Measurements from ENCODE around the gene UBE4B.

UBE4B gene

DNA sequence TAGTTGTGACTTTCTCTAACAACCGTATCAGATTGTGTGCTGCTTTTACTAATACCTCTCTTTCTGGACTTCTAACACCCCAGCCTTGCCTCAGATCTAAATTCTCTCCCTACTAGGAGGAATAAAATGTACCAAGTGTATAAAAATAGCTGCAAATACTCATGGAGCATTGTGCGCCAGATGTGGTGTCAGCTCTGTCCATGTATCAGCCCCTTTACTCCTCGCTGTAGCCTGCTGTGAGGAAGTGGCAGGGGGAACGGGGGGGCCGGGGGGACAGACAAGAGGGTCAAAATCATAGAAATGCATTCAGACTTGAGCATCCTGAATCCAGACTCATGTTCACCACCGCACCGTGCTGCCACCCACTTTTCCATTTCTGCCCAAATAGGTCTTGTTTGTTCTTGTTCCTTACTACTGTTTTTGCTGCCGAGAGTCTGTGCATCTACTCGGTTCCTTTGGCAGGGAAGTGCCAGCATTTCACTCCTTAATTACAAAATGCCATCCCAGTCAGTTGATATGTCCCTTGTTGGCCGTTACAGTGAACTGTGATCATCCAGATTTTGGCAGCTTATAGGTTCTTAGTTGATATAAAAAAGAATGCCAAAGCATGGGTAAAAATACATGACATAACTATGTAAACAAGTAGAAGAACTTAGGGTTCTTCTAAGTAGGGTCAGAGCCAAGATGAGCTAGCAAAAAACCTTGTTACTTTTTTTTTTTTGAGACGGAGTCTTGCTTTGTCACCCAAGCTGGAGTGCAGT, 76.4 kb downstream of the UBE4B start:
- DNase-seq (ENCODE audit: low spot score) (no peak), FAIRE-seq (no peak)

DNA sequence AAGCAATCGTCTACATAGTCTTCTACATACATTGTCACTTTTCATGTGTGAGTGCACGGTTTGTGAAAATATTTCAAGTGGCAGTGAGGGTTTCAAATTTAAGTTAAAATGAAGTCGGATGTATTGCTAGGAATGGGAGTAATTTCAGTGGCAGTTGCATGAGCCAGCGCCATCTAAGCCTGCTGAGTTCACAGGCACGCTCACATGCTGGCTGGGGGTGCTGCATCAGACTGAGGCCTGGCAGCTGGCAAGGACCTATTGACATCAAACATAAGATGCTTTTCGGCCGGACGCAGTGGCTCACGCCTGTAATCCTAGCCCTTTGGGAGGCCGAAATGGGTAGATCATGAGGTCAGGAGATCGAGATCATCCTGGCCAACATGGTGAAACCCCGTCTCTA, 80.7 kb downstream of the UBE4B start:
- DNase-seq (ENCODE audit: low spot score), result no peak
- no peak for FAIRE-seq

DNA sequence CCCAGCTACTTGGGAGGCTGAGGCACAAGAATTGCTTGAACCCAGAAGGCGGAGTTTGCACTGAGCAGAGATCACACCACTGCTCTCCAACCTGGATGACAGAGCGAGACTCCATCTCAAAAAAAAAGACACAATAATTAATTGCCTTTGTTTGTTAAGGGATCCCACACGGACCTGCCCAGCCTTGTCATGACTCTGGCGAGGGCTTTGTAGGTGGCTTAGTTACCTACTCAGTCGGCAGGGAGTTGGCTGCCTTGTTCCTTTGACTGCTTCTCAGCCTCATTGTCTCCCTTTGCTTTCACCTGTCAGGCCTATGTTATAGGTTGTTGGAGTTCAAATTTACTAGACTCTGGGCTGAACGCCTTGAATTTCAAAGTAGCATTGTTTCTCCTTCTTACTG, 82.0 kb downstream of the UBE4B start:
- no peak for DNase-seq (ENCODE audit: low spot score)
- no peak for FAIRE-seq

DNA sequence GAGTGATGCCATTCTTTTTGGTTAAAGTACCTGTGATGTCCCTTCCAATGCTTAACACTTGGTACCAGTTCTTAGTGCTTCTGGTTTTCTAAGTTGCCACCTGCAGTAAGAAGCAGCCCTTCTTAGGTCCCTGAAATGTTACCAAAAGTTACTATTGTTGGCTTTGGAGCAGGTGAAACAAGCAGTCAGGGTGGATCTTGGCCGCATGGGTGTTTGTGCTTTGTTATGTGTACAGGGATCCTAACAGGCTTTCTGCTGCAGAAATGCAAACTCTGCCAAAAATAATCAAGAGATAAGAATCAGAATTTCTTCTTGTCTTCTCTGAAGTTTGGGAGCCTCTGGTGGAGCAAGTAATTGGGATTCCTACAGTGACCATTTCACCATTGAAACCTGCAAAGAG, 84.4 kb downstream of the UBE4B start:
- no peak for DNase-seq (ENCODE audit: low spot score)
- FAIRE-seq, result no peak

DNA sequence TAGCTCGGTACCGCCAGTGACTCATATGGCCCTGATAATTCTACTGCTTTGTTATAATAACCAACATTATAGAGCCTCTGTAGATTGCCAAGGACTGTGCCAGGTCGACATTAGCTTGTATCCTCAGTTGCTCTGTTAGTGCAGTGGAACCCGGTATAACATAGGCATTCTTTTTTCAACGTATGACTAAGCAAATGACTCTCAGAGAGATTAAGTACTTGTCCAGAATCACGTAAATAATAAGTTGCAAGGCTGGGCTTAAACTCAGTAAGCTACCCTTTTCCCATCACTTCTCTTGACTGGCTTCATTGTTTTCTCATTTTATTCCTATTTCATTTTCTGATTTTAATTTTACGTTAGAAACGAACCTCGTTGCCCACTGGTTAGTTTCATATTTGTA, 85.1 kb downstream of the UBE4B start:
- FAIRE-seq, result no peak
- DNase-seq (ENCODE audit: low spot score), result no peak

DNA sequence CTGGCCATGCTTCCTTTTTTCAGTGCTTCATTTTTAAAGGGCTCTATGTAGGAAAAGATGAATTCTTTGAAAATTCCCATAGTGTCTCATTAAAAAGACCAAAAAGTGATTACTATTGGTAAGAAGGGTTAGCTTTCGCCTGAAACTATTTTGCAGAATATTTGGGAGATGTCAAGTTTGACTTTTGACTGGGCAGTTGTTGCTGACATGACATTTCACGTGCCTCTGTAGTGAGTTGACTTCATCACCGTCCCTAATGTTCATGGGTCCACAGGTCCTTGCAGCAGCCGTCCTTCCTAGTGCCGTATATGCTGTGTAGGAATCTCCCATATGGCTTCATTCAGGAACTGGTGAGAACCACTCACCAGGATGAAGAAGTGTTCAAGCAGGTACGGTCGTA, 88.9 kb downstream of the UBE4B start:
- DNase-seq (ENCODE audit: low spot score) (no peak), FAIRE-seq (no peak)

DNA sequence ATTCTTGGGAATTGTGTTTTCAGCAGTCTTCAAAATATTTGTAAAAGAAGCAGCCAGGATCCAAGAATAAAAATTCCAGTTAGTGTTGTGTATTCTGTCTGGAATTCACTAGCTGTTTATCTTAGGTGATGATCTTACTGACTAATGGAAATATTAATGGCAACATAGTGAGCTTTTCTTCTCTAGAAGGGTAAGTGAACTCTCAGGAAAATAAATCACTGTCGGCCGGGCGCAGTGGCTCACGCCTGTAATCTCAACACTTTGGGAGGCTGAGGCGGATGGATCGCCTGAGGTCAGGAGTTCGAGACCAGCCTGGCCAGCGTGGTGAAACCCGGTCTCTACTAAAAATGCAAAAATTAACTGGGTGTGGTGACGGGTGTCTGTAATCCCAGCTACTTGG, 90.2 kb downstream of the UBE4B start:
- DNase-seq (ENCODE audit: low spot score) (no peak), FAIRE-seq (no peak)

DNA sequence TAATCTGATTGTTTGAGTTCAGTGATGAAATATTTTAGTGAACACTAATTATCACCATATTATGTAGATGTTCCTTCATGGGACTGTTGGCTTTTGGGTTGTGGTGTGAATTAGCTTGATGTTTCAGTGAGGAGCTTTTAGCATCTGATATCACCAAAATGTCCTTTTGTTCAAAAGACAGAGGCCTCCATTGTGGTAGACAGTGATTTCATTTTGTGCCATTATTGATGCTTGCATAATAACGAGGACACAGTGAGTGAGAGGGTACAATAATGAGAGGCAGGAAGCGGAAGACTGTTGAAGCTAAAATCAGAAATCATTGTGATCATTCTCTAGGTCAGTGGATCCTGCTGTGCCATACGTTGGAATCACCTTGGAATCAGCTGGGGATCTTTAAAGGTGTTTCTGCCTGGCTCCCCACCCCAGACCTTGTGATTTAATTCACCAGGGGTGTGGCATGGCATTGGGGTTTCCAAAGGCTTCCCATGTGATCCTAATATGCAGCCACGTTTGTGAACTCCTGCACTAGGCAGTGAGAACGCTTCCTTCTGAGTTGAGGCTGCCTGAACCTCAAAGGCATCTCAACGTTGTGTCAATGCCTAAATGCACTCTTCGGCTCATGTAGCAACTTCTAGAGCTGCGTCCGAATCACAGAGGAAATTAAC, 95.5 kb downstream of the UBE4B start:
- no peak for FAIRE-seq
- DNase-seq (ENCODE audit: low spot score), result no peak

DNA sequence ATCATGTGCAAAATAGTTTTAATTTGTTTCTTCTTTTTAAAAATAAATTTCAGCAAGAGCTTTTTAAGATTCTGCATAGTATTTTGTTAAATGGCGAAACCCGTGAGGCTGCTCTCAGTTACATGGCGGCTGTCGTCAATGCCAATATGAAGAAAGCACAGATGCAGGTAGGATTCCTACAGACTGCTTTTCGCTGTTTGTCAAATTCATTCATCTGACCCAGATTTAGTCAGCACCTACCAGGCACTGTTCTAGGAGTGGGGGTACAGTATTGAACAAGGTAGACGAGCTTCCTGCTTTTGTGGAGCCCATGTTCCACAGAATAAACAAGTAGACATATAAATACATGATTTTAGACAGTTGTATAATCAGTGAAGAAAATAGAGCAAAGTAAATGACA, 99.6 kb downstream of the UBE4B start:
- DNase-seq (ENCODE audit: low spot score) (no peak), FAIRE-seq (no peak)

DNA sequence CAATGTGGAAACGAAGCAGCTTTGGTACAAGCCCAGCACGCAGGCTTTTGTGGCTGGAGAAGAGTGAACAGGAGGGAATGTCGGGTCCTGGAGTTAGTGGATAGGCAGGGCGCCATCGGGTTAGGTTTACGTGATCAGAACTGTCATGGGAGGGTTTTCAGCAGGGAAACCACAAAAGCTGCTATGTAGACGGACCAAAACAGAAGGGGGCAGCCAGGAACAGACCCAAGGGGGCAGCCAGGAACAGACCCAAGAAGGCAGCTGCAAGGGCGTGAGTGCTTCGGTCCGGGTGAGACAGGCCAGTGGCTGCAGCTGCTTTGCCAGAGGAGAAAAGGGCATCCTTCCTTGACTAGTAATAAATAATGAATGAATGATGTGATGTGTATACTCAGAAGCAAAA, 100.1 kb downstream of the UBE4B start:
- FAIRE-seq (no peak), DNase-seq (ENCODE audit: low spot score) (no peak)

DNA sequence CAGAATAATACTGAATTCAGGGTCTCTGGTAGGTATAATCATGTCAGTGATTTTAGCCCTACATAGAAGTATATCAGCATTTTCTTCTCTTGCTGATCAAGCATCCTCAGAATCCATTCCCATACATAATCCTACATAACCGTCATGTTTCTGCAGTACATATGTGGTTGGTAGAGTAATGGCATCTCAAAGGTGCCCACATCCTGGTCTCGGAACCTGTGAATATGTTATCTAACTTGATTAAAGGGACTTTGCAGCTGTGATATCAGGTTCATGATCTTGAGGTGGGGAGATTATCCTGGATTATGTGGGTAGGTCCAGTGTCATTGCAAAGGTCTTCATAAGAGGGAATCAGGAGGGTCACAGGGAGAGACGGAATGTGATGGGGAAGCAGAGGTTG, 108.2 kb downstream of the UBE4B start:
- DNase-seq (ENCODE audit: low spot score) (no peak), FAIRE-seq (no peak)

DNA sequence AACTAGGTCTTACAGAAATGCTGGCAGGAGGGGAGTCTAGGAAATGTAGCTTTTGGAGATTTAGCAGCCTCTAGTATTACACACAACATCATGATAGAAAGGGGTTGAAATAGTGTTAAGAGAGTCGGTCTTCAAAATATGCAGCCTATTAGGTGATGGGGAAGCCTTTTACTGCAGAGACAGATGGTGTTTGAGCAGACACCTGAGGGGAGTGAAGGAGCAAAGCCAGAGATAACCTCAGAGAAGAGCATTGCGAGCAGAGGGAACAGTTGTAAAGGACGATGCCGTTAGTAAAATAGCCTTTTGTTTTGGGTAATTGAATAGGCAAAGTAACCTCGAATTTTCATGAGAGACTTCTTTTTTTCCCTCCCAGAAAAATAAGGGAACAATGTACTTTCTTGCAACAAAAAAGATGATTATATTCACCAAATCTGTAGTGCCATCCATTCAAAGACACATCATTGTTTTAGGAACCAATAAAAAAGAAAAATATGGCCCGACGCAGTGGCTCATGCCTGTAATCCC, 111.3 kb downstream of the UBE4B start:
- FAIRE-seq, result no peak
- no peak for DNase-seq (ENCODE audit: low spot score)

DNA sequence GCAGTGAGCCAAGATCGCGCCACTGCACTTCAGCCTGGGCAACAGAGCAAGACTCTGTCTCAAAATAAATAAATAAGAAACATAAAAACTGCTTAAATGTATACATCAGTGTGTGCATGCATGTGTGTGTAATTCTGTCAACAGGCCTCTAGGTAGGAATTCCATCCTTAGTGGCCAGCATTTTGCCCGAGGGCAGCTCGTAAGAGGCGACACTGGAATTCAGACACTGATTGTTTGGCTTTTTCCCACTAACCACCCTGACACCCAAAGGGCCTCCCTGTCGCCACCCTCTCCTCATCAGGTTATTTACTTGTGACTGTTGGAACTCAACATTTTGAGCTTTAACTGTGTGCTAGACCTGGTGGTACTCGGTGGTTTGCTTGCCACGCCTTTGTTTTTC, 113.6 kb downstream of the UBE4B start:
- FAIRE-seq (no peak), DNase-seq (ENCODE audit: low spot score) (no peak)

DNA sequence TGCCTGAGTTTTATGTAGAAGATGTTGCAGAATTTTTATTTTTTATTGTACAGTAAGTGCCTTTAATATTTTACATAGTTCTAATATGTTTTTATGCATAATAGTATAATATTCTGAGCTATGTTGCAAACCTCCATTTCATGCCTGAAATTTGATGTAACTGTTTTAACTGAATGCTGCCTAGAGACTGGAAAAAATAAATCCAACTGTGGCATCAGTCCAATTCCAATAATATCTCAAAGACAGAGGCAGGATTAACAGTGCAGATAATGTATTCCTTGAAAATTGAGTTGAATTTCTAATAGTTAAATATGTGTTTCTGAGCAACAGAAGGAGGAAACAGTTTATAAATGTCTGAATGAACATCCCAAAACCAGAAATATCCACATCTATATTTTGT, 116.5 kb downstream of the UBE4B start:
- DNase-seq (ENCODE audit: low spot score) (peak; percentile 3), FAIRE-seq (no peak)

DNA sequence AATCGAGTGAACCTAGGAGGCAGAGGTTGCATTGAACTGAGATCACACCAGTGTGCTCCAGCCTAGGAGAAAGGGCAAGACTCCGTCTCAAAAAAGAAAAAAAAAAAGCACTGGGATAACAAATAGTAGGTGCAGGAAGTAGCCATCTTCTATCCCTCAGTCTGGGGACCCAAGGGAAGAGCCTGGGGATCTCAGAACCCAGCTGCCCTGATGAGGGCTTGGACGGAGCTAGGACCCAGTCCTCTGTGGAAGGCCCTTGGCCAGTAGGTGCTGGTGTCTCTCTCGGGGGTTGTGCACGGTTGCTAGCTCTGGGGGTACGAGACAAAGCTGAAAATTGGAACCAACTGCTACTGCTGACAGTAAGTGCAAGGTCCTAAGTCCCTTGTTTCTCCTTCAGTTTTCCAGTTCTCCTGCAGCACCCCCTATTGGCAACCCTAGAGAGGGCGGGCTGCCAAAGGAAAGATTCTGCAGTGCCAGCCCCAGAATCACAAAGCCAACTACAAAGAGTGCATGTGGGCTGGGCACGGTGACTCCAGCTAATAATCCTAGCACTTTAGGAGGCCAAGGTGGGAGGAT, 120.0 kb downstream of the UBE4B start:
- no peak for FAIRE-seq
- peak; percentile 35 for DNase-seq (ENCODE audit: low spot score)

DNA sequence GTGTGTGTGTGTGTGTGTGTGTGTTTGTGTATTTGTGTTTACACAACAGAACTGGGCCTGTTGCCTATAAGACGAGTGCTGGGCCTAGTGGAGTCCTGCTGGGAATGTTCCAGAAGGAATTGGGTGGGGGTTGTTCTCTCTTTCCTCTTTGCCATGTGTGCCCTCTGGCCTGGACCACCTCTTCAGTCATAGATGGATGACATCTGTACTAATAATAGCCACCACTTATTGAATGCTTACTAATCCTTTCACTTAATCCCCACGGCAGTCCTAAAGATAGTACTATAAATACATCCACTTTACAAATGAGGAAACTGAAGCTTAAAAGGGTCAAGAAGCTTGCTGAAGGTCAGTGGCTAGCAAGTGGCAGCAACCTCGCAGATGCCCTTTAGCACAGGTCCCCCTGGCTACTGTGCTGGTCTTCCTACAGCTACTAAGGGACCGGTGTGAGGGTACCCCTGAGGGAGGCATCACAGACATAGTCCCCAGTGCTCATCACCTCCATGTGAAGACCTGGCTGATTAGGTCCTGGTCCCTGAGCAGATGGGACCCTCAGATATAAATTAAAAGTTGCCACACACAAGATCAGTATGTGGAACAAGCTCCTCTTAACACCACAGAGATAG, 122.4 kb downstream of the UBE4B start:
- FAIRE-seq, result no peak
- DNase-seq (ENCODE audit: low spot score), result no peak

DNA sequence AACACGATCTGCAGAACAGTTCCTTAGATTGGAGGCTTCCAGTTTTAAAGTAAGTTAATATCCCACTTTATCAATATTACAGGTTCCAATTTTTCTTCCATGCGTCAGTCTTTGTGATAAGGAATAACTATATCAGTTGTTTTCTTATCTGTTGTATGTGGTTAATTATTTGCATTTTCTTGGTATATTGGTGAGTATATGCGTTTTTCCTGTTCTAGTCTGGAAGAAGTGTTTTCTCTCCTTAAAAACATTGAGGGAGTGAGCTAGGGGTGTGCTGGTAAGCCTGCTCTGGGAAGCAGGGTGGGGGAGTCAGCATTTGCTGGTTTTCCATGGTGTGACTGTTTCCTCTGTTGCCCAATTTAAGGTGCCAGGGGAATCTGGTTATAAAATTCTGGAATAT, 127.4 kb downstream of the UBE4B start:
- DNase-seq (ENCODE audit: low spot score) (no peak), FAIRE-seq (no peak)

DNA sequence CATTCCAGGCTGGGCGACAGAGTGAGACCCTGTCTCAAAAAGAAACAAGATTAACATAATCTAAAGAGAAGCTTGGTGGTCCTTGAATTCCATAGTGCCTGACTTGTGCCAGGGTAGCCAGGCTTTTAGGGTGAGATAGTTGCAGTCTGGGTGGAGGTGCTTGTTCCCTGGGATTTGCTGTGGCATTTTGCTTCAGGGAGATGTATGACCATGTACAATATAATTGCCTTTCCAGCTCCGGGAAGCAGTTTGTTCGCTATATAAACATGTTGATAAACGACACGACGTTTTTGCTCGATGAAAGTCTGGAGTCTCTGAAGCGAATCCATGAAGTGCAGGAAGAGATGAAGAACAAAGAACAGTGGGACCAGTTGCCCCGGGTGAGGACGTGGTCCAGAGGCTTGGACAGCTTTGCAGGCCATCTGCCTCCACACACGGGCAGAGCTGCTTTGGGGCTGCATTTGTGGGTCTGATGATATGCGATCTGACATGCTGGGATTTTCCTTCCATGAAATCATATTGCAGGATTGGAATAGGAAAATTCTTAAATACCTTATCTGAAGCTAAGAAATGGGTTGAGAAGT, 128.2 kb downstream of the UBE4B start:
- no peak for FAIRE-seq
- no peak for DNase-seq (ENCODE audit: low spot score)

DNA sequence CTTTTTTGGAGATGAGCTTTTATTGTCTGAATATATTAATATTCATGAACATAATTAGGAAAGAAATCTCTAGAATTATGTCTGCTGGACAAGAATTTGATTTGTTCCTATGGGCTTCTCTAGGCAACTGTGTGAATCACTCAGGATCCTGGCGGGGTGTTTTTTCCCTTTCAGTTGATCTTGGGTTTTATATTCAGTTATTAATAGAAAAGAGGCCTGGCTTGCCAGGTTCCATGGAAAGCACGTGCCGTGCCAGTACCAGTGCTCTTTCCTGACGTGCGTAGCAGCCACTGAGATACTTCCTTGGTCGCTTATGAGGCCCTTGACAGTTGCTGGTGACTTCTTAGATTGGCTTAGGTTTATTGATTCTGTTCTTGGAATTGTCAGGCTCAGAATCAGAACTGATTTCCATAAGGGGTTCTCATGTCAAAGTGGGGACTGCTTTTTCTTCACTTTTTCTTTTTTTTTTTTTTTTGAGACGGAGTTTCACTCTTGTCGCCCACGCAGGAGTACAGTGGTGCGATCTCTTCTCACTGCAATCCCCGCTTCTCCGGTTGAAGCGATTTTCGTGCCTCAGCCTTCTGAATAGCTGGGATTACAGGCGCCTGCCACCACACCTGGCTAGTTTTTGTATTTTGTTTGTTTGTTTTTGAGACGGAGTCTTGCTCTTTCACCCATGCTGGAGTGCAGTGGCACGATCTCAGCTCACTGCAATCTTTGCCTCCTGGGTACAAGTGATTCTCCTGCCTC, 129.0 kb downstream of the UBE4B start:
- no peak for FAIRE-seq
- DNase-seq (ENCODE audit: low spot score), result no peak

DNA sequence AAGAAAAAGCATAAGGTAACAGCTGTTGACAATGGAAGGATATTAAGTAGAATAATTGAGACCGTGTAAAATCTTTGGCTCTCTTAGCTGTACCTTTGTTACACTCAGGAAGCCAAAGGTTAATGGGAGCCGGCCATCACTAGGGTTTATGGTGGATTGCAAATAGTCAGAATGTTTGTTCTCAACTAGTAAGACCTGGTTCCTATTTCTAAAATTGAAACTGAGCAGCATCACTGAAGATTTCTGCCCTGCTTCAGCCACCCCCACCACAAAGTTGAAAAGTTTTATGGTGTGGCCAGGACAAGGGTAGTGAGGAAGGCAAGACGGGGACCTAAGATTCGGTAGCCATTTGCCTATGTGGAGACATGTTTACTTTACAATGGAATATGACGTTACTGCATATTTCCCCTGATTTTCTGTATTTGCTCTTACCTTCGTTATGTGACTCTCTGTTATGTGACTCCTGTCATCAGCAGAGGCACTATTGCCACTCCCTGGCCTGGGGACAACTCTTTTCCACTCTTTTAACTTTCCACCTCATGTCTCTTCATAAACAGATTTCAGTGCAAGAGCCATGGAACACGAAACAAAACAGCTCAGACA, 136.3 kb downstream of the UBE4B start:
- DNase-seq (ENCODE audit: low spot score), result no peak
- no peak for FAIRE-seq

DNA sequence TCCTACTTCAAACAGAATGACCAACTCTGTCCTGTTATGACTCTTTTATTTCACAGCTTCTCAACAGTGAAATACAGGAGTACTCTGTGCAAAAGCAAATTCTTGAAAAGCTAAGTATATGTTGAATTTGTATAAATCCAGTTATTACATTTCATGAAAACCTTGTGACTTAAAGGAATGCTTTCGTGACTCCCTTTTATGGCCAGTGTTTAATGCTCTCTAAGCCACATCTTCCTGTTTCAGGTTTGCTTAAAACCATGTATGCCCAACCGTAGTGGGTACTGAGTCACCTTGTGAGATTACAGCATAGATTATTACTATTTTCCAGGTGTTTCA, 137.4 kb downstream of the UBE4B start:
- no peak for DNase-seq (ENCODE audit: low spot score)
- no peak for FAIRE-seq
